Ascending aorta (tissue), 2 donors: ENCODE data around the gene GALNT9. TPM values are rescaled to one million over a fixed set of nuclear protein-coding genes. Genes with fewer than 3 reads are reported as not detected.

Experiments used
- DNase-seq, 2 donors: peaks; one replicate each; pipeline ENCODE4 v3.0.0-alpha.2; 2019; ENCODE audit warnings: low spot score in 2 of 2
- H3K27ac ChIP-seq, 2 donors: fragments of 200-600 bp; sonication (generic); one replicate each; pipeline ENCODE4 v1.5.1; 2016 to 2017; ENCODE audit warnings: mild to moderate bottlenecking in 1 of 2
- H3K27me3 ChIP-seq: fragments of 200-600 bp; sonication (generic); one replicate; pipeline ENCODE4 v1.5.1; 2017
- H3K36me3 ChIP-seq, 2 donors: fragments of 200-600 bp; sonication (generic); one replicate each; pipeline ENCODE4 v1.5.1; 2016
- H3K4me1 ChIP-seq, 2 donors: fragments of 200-600 bp; sonication (generic); one replicate each; pipeline ENCODE4 v1.5.1; 2016 to 2017; ENCODE audit warnings: mild to moderate bottlenecking in 1 of 2
- H3K4me3 ChIP-seq, 2 donors: fragments of 200-600 bp; sonication (generic); one replicate each; pipeline ENCODE4 v1.5.1; 2016 to 2017; ENCODE audit warnings: mild to moderate bottlenecking in 1 of 2
- H3K9me3 ChIP-seq, 2 donors: fragments of 200-600 bp; sonication (generic); one replicate each; pipeline ENCODE4 v1.5.1; 2016
- CTCF ChIP-seq, 3 experiments: fragments of 200-600 bp in 2 of 3; fragments of 450-650 bp in 1 of 3; sonication (generic) in 2 of 3; IDR thresholded peaks; one replicate each; pipeline ENCODE4 v1.5.1; 2016 to 2019; ENCODE audit warnings: antibody characterized with exemption in 3 of 3, mild to moderate bottlenecking in 1 of 3, moderate library complexity in 1 of 3
- intact Hi-C: fragments of 100-400 bp; cut with DNase I; formaldehyde crosslinking; loops from one replicate; pipeline ENCODE4 v1.15.1; 2023
- total RNA-seq: library from RNA; depleted of rRNA; stranded (reverse); fragments of >200 nt; gene quantifications from one replicate; pipeline ENCODE4 v1.1.0, GENCODE V29; 2016

Gene GALNT9
- total RNA-seq, 1 donor from 2014 or later: not detected

GRCh38 chr12:132281038-132281437 lies 48.4 kb downstream of the GALNT9 start:
- no peaks in the 10 kb centered on the region for H3K36me3 ChIP-seq
- no peaks in the 10 kb centered on the region for H3K4me1 ChIP-seq
- TF ChIP-seq CTCF (IDR thresholded peaks at IDR 0.05): no peak
- DNase-seq: no peak
- no peak overlapping the region for H3K27ac ChIP-seq
- no peaks in the 10 kb centered on the region for H3K9me3 ChIP-seq
- no peaks in the 10 kb centered on the region for H3K27me3 ChIP-seq
- no peak overlapping the region for H3K4me3 ChIP-seq
- intact Hi-C loops: no loop called here

GRCh38 chr12:132280406-132280805 lies 49.0 kb downstream of the GALNT9 start:
- no peaks in the 10 kb centered on the region for H3K36me3 ChIP-seq
- no peak for DNase-seq
- no peak overlapping the region for H3K4me3 ChIP-seq
- H3K9me3 ChIP-seq: no peaks in the 10 kb centered on the region
- intact Hi-C loops: no loop called here
- H3K27ac ChIP-seq: no peak overlapping the region
- H3K27me3 ChIP-seq: no peaks in the 10 kb centered on the region
- no peaks in the 10 kb centered on the region for H3K4me1 ChIP-seq
- TF ChIP-seq CTCF (IDR thresholded peaks at IDR 0.05): no peak

GRCh38 chr12:132279930-132280329 lies 49.5 kb downstream of the GALNT9 start:
- Histone ChIP-seq H3K36me3 (no peaks in the 10 kb centered on the region), H3K4me1 (no peaks in the 10 kb centered on the region), H3K9me3 (no peaks in the 10 kb centered on the region), H3K27ac (no peak overlapping the region), H3K27me3 (no peaks in the 10 kb centered on the region), H3K4me3 (no peak overlapping the region)
- DNase-seq: no peak
- no peak for TF ChIP-seq CTCF (IDR thresholded peaks at IDR 0.05)
- intact Hi-C loops: no loop called here

- Histone ChIP-seq H3K36me3 (no peaks in the 10 kb centered on the region), H3K9me3 (no peaks in the 10 kb centered on the region), H3K27me3 (no peaks in the 10 kb centered on the region), H3K4me3 (no peak overlapping the region), H3K4me1 (no peaks in the 10 kb centered on the region), H3K27ac (no peak overlapping the region)
- no peak for DNase-seq
- intact Hi-C loops: no loop called here
- TF ChIP-seq CTCF (IDR thresholded peaks at IDR 0.05): no peak
Observed at GRCh38 chr12:132279184-132279889, 50.1 kb downstream of the GALNT9 start.

- no peaks in the 10 kb centered on the region for H3K9me3 ChIP-seq
- no peak overlapping the region for H3K27ac ChIP-seq
- no peaks in the 10 kb centered on the region for H3K27me3 ChIP-seq
- DNase-seq: no peak
- H3K4me1 ChIP-seq: no peaks in the 10 kb centered on the region
- H3K4me3 ChIP-seq: no peak overlapping the region
- intact Hi-C loops: no loop called here
- no peak for TF ChIP-seq CTCF (IDR thresholded peaks at IDR 0.05)
- no peaks in the 10 kb centered on the region for H3K36me3 ChIP-seq
Observed at GRCh38 chr12:132278401-132279183, 50.8 kb downstream of the GALNT9 start.
